Lung (tissue), 12 donors: Measurements from ENCODE around the gene TRIM72. TPM values are rescaled to one million over a fixed set of nuclear protein-coding genes. Genes with fewer than 3 reads are reported as not detected.

Experiments
- ATAC-seq: fragments of 200-7000 bp; cut with Tn5 transposase; one replicate; pipeline ENCODE4 v1.9.1; 2020; ENCODE audit warnings: moderate number of reproducible peaks; ENCODE audit not compliant: insufficient read depth, low FRiP score
- DNase-seq, 3 donors: peaks; one replicate each; pipeline ENCODE4 v3.0.0-alpha.2; 2013 to 2017
- H3K27ac ChIP-seq, 2 donors: one replicate each; pipeline ENCODE4 v1.5.1; 2013; ENCODE audit warnings: mild to moderate bottlenecking in 2 of 2, moderate library complexity in 2 of 2, control low read depth in 1 of 2, inconsistent platforms in 1 of 2, low read depth in 1 of 2, low read length in 1 of 2
- H3K27me3 ChIP-seq, 3 donors: one replicate each; pipeline ENCODE4 v1.5.1; 2013; ENCODE audit warnings: low read length in 2 of 3; ENCODE audit not compliant: control insufficient read depth in 3 of 3, insufficient read depth in 3 of 3
- H3K36me3 ChIP-seq, 4 donors: one replicate each; pipeline ENCODE4 v1.5.1; 2013; ENCODE audit warnings: low read length in 4 of 4, mild to moderate bottlenecking in 1 of 4, moderate library complexity in 1 of 4; ENCODE audit not compliant: control insufficient read depth in 4 of 4, insufficient read depth in 4 of 4
- H3K4me1 ChIP-seq, 5 donors: one replicate each; pipeline ENCODE4 v1.5.1; 2013; ENCODE audit warnings: low read length in 5 of 5, mild to moderate bottlenecking in 2 of 5, moderate library complexity in 1 of 5; ENCODE audit not compliant: control insufficient read depth in 5 of 5, insufficient read depth in 5 of 5
- H3K4me3 ChIP-seq: one replicate; pipeline ENCODE4 v1.5.1; 2013; ENCODE audit warnings: mild to moderate bottlenecking, control low read depth, moderate library complexity
- H3K9ac ChIP-seq, 2 donors: one replicate each; pipeline ENCODE4 v1.5.1; 2013; ENCODE audit warnings: low read length in 2 of 2, control low read depth in 1 of 2; ENCODE audit not compliant: insufficient read depth in 1 of 2
- H3K9me3 ChIP-seq, 4 donors: one replicate each; pipeline ENCODE4 v1.5.1; 2013; ENCODE audit warnings: low read length in 3 of 4, mild to moderate bottlenecking in 1 of 4, moderate library complexity in 1 of 4; ENCODE audit not compliant: control insufficient read depth in 4 of 4, insufficient read depth in 3 of 4
- WGBS, 2 donors: extraction: QIAGEN DNeasy Blood & Tissue Kit; methylation state at CpG; one replicate each; pipeline ENCODE4 v1.1.7; 2013; 5-methylcytosine and 5-hydroxymethylcytosine counted together
- polyA plus RNA-seq, 2 donors: library from polyadenylated mRNA; stranded (reverse); fragments of 200-250 nt; gene quantifications; one replicate each; pipeline ENCODE4 v1.2.1, GENCODE V29; 2013
- total RNA-seq, 2 donors: library from RNA; depleted of rRNA in 1 of 2; stranded (reverse); fragments of >200 nt in 1 of 2; gene quantifications; one replicate each; pipeline ENCODE4 v1.2.1, GENCODE V29; 2014 to 2021
- TF ChIP-seq, protein P1 (sequence below): IDR thresholded peaks from 2 replicates; pipeline ENCODE4 v1.5.1; 2012; ENCODE audit warnings: mild to moderate bottlenecking; ENCODE audit errors: control extremely low read depth, extremely low read depth
- donor health status: control.
- donor health status: control.
- donor health status: Bipolar disorder and iron deficiency.
- donor health status: healthy.
- donor health status: DM: yes; HTN: yes; CAD: no.

TRIM72 gene
- total and polyA plus RNA-seq, 4 donors, result 0.02 to 0.09 (median 0.03) TPM; not detected in 1

DNA sequence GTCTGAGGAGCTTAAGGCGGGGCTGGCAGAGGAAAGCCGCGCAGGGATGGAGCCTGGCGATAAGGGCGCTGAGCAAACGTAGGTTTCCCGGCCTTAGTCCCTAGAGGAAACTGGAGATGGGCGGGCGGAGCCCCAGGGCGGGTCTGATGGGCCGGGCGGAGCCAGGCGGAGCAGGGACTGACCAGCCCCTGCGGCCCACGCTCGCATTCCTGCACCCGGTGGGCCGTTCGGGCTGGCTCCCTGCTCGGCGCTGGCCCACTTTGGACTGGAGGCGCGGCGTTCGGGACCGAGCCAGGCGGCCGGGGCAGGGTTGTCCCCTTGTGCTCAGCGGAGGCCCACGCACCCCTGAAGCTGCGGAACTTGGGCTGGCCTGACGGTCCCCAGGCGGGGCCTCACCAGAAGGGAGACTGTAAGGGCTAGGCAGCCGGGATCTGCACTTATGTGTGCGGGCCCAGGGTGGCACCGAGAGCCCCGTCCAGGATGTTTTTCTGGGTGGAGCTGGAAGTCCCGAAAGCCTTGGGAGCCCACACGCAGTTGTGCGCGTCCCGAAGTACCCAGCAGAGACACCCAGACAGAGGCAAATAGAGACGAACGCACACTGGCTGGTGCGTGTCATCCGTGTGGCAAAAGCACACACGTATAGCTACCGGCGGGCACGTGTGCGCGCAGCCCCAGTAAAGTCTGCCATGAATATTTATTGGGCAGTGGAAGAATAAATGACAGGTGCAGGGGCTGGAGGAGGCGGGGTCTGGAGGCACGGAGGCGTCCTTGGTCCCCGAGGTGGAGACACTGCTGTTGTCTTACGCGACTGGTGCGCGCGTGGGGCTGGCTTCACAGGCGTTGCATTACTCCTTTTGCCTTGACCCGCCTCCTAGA lies 1.6 kb downstream of the TRIM72 start:
- no peaks in the 10 kb centered on the region for H3K9me3 ChIP-seq
- H3K9ac ChIP-seq, result no peak overlapping the region
- peak overlapping the region; percentile 40 for H3K4me3 ChIP-seq
- 1% methylated on average over 63 of the region's 63 CpGs for WGBS, 2 donors
- H3K36me3 ChIP-seq, result no peaks in the 10 kb centered on the region
- H3K4me1 ChIP-seq, result peaks cover 2 to 19% (median 7%) of the 10 kb centered on the region in 5 donors
- peaks cover 0 to 62% (median 47%) of the 10 kb centered on the region in 3 donors for H3K27me3 ChIP-seq
- peak; percentile 92 for ATAC-seq
- peak; percentile 42 to 59 (median 56) for DNase-seq
- H3K27ac ChIP-seq, result no peak overlapping the region
- TF ChIP-seq, protein P1, sequence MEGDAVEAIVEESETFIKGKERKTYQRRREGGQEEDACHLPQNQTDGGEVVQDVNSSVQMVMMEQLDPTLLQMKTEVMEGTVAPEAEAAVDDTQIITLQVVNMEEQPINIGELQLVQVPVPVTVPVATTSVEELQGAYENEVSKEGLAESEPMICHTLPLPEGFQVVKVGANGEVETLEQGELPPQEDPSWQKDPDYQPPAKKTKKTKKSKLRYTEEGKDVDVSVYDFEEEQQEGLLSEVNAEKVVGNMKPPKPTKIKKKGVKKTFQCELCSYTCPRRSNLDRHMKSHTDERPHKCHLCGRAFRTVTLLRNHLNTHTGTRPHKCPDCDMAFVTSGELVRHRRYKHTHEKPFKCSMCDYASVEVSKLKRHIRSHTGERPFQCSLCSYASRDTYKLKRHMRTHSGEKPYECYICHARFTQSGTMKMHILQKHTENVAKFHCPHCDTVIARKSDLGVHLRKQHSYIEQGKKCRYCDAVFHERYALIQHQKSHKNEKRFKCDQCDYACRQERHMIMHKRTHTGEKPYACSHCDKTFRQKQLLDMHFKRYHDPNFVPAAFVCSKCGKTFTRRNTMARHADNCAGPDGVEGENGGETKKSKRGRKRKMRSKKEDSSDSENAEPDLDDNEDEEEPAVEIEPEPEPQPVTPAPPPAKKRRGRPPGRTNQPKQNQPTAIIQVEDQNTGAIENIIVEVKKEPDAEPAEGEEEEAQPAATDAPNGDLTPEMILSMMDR, result no peak

DNA sequence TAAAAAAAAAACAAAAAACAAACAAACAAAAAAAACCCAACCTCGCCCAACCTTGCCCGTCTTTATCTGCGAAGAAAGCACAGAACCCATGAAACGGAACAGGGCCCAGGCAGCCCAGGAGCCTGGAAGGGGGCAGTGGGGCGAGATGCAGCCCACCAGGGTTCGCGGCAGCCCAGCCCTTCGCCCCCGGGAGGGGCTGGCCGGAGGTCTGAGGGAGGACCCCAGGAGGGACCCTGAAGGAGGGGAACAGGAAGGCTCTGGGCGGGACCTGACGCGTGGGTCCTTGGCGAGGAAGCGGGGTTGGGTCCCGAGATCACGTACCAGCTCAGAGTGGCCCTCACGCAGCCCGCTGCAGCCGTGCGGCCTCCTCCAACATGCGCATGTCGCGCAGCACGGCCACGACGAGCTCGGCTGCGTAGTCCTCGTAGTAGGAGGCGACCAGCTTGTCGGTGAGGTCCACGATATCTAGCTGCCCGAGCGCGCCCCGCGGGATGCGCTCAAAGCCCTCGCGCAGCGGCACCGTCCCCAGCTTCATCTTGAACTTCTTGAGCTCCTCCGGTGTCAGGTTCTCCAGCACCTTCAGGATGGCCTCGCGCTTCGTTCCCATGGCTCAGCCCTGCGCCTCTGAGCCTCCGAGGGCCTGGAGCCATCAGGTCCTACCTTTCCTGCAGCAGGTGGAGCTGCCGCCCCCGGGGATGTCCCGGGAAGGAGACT lies 2.7 kb downstream of the TRIM72 start, which contains the start of gene PYDC1:
Gene PYDC1, minus strand, starts transcription at position 714 of the 714 bp plus-strand sequence. Its CDS starts 107 bp downstream, at position 607.
- H3K27me3 ChIP-seq, result peaks cover 0 to 67% (median 46%) of the 10 kb centered on the region in 3 donors

DNA sequence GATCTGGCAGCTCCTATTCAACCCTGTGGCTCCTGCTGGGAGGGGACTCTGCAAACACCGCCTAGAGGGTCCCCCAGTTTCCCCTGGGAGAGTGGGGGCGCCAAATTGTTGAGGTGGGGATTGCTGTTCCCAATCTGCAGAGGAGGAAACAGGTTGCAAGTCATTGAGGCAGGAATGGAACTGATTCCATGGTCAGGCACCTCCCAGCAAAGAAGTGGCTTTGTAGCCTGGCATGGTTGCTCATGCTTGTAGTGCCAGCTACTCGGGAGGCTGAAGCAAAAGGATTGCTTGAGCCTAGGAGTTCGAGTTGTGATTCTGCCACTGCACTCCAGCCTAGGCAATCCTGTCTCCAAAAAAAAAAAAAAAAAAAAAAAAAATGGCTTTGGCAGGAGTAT lies 3.2 kb downstream of the TRIM72 start:
- no peaks in the 10 kb centered on the region for H3K36me3 ChIP-seq
- H3K9me3 ChIP-seq, result no peaks in the 10 kb centered on the region
- no peak overlapping the region for H3K9ac ChIP-seq
- ATAC-seq, result no peak
- DNase-seq, result no peak
- peaks cover 0 to 66% (median 44%) of the 10 kb centered on the region in 3 donors for H3K27me3 ChIP-seq
- no peak overlapping the region for H3K27ac ChIP-seq
- peaks cover 2 to 19% (median 7%) of the 10 kb centered on the region in 5 donors for H3K4me1 ChIP-seq
- 24 to 31% methylated on average over 4 of the region's 4 CpGs for WGBS, 2 donors
- no peak overlapping the region for H3K4me3 ChIP-seq
- TF ChIP-seq, protein P1, result no peak

More for the DNA sequence above, 2.7 kb downstream of the TRIM72 start, which contains the start of gene PYDC1:
- WGBS, 2 donors, result 3% methylated on average over 42 to 52 of the region's 52 CpGs
- DNase-seq, result no peak
- Histone ChIP-seq H3K36me3 (no peaks in the 10 kb centered on the region), H3K27ac (no peak within 1 kb of the TSS), H3K4me1 (peaks cover 2 to 19% (median 7%) of the 10 kb centered on the region in 5 donors), H3K9me3 (no peaks in the 10 kb centered on the region), H3K9ac (no peak within 1 kb of the TSS), H3K4me3 (no peak within 1 kb of the TSS)
- TF ChIP-seq, protein P1, result no peak
- no peak for ATAC-seq
